ENCODE results near the gene HMCES. TPM values are rescaled to one million over a fixed set of nuclear protein-coding genes. Genes with fewer than 3 reads are reported as not detected.

The HMCES gene
- polyA plus RNA-seq, 1 of the 3 experiments (the other 2 are of a cell fraction), result 32.4 TPM

- no peaks in the 10 kb centered on the region for H3K4me1 ChIP-seq (ENCODE audit: control insufficient read depth in 1 of 2, insufficient read depth in 2 of 2, low read depth in 1 of 2, low read length in 1 of 2)
- H3K79me2 ChIP-seq (ENCODE audit: insufficient read depth), result peaks cover 43% of the 10 kb centered on the region
- peaks cover 69 to 77% of the 10 kb centered on the region in 2 experiments for H3K36me3 ChIP-seq (replicated peaks in 1 of 2; ENCODE audit: control insufficient read depth in 1 of 2, insufficient read depth in 2 of 2, low read length in 1 of 2)
- no peaks in the 10 kb centered on the region for H3K27me3 ChIP-seq (ENCODE audit: insufficient read depth)
- H3K4me2 ChIP-seq, result no peak overlapping the region
- ChIA-PET CTCF (interaction anchor here (3.9 kb wide), 1 partner anchor 11 kb away, joined by 16 read pairs; no protein-coding TSS in a partner anchor), POLR2A (no interaction called here)
- H3K4me3 ChIP-seq (ENCODE audit: low read depth in 2 of 2, low read length in 1 of 2), result no peak overlapping the region
- DNase-seq, result no peak
- no peak overlapping the region for H2AFZ ChIP-seq (ENCODE audit: low read depth)
- H3K9ac ChIP-seq, result no peak overlapping the region
- TF ChIP-seq FOXM1 (IDR thresholded peaks at IDR 0.05; ENCODE audit: low read depth) (no peak), PBX3 (IDR thresholded peaks at IDR 0.05) (no peak), NFIC (IDR thresholded peaks at IDR 0.05; ENCODE audit: borderline replicate concordance) (no peak), USF1 (IDR thresholded peaks at IDR 0.05; ENCODE audit: borderline replicate concordance, low read depth) (no peak), SIN3A (IDR thresholded peaks at IDR 0.05; ENCODE audit: borderline replicate concordance, low read depth, low read length) (no peak), SMC3 (IDR thresholded peaks at IDR 0.05; ENCODE audit: low read depth, low read length) (no peak), GATA2 (CRISPR knock-in tag; IDR thresholded peaks at IDR 0.05) (no peak), CTCF (IDR thresholded peaks at IDR 0.05) (no peak), MEF2A (IDR thresholded peaks at IDR 0.05; ENCODE audit: borderline replicate concordance, low read depth) (no peak), USF2 (IDR thresholded peaks at IDR 0.05; ENCODE audit: borderline replicate concordance, low read depth, low read length) (no peak), EZH2phosphoT487 (IDR thresholded peaks at IDR 0.05; ENCODE audit: borderline replicate concordance, low read depth) (no peak), REST (IDR thresholded peaks at IDR 0.05; ENCODE audit: low read depth, low read length) (no peak), MXI1 (IDR thresholded peaks at IDR 0.05; ENCODE audit: low read depth, low read length) (no peak), TEAD4 (IDR thresholded peaks at IDR 0.05; ENCODE audit: borderline replicate concordance, insufficient read depth) (no peak), MAX (IDR thresholded peaks at IDR 0.05; ENCODE audit: low read depth) (no peak), FOXJ3 (CRISPR knock-in tag; IDR thresholded peaks at IDR 0.05) (no peak), EP300 (IDR thresholded peaks at IDR 0.05; ENCODE audit: borderline replicate concordance in 1 of 2, low read depth in 1 of 2, low read length in 1 of 2) (no peak), RCOR1 (IDR thresholded peaks at IDR 0.05; ENCODE audit: low read length) (no peak), YY1 (IDR thresholded peaks at IDR 0.05; ENCODE audit: low read depth) (no peak), RFX5 (IDR thresholded peaks at IDR 0.05; ENCODE audit: low read length) (no peak)
- no peak overlapping the region for H3K27ac ChIP-seq (ENCODE audit: low read depth in 2 of 2, low read length in 1 of 2)
- WGBS (ENCODE audit: low lambda C conversion rate), result 92% methylated on average over 11 of the region's 11 CpGs
- no peaks in the 10 kb centered on the region for H3K9me2 ChIP-seq
- H3F3A ChIP-seq (replicated peaks; ENCODE audit: insufficient read depth), result no peaks in the 10 kb centered on the region
- H3K9me3 ChIP-seq, result no peaks in the 10 kb centered on the region
- 0 out of 2 replicates have a peak, but pooled peaks cover 4% of the 10 kb centered on the region for H4K20me1 ChIP-seq (ENCODE audit: insufficient read depth)
Observed at GRCh38 chr3:129257609-129258008, 21.1 kb upstream of the HMCES start.
